Measurements from ENCODE around the gene ROS1. TPM values are rescaled to one million over a fixed set of nuclear protein-coding genes. Genes with fewer than 3 reads are reported as not detected.
"Not testable (repeated sequence)": the region's sequence is repeated elsewhere in the genome, so short reads cannot be mapped to it uniquely, and the experiment has no call there.

ROS1 gene
- total and polyA plus RNA-seq, 5 experiments from 2014 or later = not detected

DNA sequence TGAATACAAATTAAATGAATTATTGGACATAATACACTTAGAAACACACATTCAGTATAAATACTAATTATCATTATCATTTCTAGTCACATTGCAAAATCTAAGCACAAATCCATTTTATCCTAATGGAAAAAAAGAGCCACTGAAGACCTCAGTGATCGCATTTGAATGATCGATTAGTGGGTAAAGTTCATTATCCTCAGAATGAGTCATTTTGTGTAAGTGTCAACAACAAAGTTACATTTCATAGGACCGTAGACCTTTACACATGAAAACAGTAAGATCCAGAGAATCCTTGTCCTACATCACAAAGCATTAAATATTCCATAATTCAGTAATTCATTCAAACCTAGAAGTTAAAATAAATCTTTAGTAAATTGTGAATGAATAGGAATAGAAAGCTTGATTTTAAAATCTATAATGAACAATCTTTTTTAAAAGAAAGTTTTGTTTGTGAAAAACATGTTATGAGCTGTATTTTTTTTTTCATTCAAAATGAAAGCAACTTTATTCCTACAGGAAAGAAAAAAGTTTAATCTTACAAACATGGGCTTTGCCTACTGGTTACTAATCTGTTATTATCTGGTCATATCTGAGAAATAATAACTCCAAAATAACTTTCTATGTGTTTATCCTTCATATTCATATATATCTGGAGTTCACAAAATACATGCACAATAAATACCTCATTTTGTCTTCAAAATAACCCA lies 33.7 kb downstream of the ROS1 start:
- Mint-ChIP-seq H3K9me3 (no peaks in the 10 kb centered on the region), H3K4me3 (no peak overlapping the region), H3K27me3 (peaks cover 5 to 14% (median 9%) of the 10 kb centered on the region in 5 donors), H3K36me3 (no peaks in the 10 kb centered on the region), H3K27ac (no peak overlapping the region), H3K4me1 (no peaks in the 10 kb centered on the region)
- DNase-seq = no peak
- POLR2A ChIA-PET = no interaction called here
- no peak for ATAC-seq

DNA sequence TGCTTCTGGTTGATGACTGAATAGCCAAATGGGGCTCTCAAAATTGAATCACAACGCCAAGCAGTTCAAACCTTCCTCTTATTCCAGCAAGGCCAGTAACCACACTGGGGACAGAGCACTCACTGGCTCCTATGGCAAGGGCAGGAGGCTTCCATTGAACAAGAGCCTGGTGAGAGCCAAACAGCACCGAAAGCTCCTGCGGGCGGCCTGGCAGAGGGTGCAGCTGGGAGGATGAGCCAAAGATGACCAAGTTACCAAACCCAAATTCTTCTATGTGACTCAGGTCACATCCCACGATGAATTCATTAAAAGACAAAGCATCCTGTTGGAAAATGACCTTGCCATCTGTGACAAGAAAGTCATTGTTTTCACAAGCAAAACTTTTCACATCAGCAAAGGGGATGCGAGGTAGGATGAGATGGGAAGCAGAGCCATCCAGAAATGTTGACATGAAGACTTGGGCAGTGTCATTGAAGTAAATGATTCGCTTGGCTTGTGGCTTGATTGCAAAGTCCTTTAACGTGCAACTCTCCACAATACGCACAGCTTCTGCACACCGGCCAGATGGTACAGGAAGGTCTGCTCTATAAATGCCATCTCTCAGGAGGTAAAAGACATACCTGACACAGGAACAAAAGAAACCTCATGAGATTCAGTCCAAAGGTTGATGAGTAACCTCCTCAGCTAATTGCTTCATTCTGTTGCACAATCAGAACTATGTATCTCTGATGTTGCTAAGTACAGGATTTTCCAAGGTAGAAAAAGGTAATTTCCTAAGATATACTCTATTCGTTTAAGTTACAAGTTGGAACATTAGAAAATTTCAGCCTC lies 36.3 kb downstream of the ROS1 start:
- Mint-ChIP-seq H3K27me3 (peaks cover 8 to 13% (median 12%) of the 10 kb centered on the region in 5 donors), H3K9me3 (peaks cover 0 to 3% (median 0%) of the 10 kb centered on the region in 9 donors), H3K4me1 (no peaks in the 10 kb centered on the region), H3K27ac (peak overlapping the region in 1 of 10 donors; percentile 35), H3K4me3 (no peak overlapping the region), H3K36me3 (no peaks in the 10 kb centered on the region)
- POLR2A ChIA-PET = no interaction called here
- DNase-seq (no peak), ATAC-seq (no peak)

DNA sequence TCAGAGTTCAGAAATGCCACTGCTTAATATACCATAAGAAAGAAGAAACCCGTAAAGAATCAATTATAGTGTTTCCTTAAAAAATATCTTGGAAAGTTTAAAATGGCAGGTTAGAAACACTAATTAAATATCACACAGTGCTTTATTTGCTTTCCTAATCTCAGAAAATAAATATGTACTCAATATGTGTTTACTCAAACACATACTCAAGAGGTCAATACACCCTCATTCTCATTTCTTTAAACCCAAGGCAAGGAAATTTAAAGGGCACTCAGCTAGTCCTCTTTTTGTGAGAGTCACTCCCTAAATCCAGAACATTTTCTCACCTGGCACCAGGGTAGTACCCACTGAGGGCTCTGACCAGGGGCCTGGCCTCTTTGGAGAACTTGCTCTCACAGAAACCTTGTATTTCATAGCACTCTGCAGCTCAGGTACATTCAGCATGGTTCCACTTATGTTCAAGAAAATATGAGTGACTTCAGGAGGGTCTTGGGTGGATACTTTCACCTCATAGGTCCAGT lies 38.2 kb downstream of the ROS1 start:
- ATAC-seq (no peak), DNase-seq (no peak)
- Mint-ChIP-seq H3K27me3 (peaks cover 8 to 20% (median 13%) of the 10 kb centered on the region in 5 donors), H3K36me3 (no peaks in the 10 kb centered on the region), H3K27ac (no peak overlapping the region), H3K4me1 (no peaks in the 10 kb centered on the region), H3K9me3 (peaks cover 0 to 3% (median 0%) of the 10 kb centered on the region in 9 donors), H3K4me3 (no peak overlapping the region)
- POLR2A ChIA-PET = interaction anchor here (0.6 kb wide), 1 partner anchor 80 kb away, joined by 3 read pairs; no protein-coding TSS in a partner anchor

DNA sequence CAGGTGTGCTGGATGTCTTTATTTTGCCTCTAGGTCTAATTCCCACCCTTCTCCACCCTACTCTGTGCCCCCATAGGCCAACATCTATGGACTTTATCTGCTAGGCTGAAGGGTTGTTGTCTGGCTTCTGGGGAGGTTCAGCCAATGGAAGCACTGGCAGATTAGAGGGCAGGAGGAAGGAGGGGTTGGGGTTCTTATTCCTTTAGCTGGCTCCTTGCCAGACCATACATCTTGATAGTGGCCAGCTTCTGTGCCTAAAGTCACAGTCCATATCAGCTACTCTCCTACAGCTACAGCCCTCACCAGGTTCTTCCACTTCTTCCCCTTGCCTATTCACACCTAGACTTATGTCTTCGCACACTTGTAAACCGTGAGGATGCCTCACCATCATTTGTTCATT lies 41.1 kb downstream of the ROS1 start:
- no peaks in the 10 kb centered on the region for H3K4me1 Mint-ChIP-seq
- peaks cover 0 to 3% (median 0%) of the 10 kb centered on the region in 9 donors for H3K9me3 Mint-ChIP-seq
- POLR2A ChIA-PET = no interaction called here
- DNase-seq (no peak), ATAC-seq (no peak)
- peaks cover 6 to 20% (median 8%) of the 10 kb centered on the region in 5 donors for H3K27me3 Mint-ChIP-seq
- no peak overlapping the region for H3K27ac Mint-ChIP-seq
- no peak overlapping the region for H3K4me3 Mint-ChIP-seq
- H3K36me3 Mint-ChIP-seq = no peaks in the 10 kb centered on the region

DNA sequence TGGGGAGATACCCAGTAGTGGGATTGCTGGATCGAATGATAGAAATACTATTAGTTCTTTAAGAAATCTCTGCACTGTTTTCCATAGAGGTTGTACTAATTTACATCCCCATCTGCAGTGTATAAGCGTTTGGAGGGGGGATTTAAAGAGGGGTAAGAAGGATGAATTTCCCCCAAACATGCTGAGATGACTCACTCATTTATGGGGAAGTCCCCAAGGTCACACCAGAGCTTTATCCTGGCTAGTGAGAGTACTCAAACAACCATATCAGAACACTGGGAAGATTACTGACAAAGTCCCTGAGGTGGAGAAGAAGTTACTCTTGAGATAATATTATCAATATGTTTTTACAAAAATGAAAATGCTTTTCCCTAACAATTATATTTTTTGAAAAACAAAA lies 44.0 kb downstream of the ROS1 start:
- POLR2A ChIA-PET = no interaction called here

DNA sequence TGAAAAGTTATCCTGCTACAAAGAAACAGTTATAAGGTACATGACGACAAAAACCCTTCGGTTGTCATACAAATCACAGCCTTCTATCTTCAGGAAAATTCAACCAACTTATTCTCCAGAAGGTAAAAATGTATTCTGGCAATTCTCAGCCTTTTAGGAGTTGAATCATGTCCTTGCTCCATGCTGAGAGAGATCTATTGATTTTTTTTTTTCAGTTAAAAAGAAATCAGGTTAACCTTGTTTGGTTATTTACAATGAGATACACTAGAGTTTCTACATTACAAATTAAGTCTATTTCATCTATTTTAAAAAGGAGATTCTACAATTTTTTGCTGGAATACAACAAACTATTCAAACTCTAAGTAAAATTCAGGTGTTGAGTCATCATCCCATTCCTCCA lies 45.4 kb downstream of the ROS1 start:
- Mint-ChIP-seq H3K27ac (no peak overlapping the region), H3K4me1 (no peaks in the 10 kb centered on the region), H3K4me3 (no peak overlapping the region), H3K27me3 (peaks cover 3 to 14% (median 4%) of the 10 kb centered on the region in 5 donors), H3K9me3 (peaks cover 0 to 3% (median 0%) of the 10 kb centered on the region in 9 donors), H3K36me3 (no peaks in the 10 kb centered on the region)
- DNase-seq (no peak), ATAC-seq (no peak)
- POLR2A ChIA-PET = no interaction called here

More for the DNA sequence above, 44.0 kb downstream of the ROS1 start:
- ATAC-seq (no peak), DNase-seq (no peak)
- Mint-ChIP-seq H3K27ac (no peak overlapping the region), H3K9me3 (peaks cover 0 to 4% (median 0%) of the 10 kb centered on the region in 9 donors), H3K4me1 (no peaks in the 10 kb centered on the region), H3K4me3 (no peak overlapping the region), H3K36me3 (no peaks in the 10 kb centered on the region), H3K27me3 (peaks cover 4 to 14% (median 7%) of the 10 kb centered on the region in 5 donors)

DNA sequence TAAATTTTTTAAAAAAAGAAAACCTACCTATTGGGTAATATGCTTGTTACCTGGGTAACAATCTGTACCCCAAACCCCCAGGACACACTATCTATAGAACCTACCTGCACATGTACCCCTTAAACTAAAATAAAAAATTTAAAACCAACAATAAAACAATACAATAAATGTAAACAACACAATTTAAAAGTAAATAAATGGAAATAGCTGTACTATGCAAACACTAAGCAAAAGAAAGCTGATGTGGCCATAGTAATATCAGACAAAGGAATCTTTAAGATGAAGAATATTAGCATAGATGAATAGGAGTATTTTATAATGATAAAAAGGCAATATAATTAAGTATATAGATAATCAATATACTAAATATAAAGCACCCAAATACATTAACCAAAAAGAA lies 50.3 kb downstream of the ROS1 start:
- Mint-ChIP-seq H3K27me3 (peaks cover 6 to 23% (median 11%) of the 10 kb centered on the region in 5 donors), H3K4me3 (no peak overlapping the region), H3K36me3 (no peaks in the 10 kb centered on the region), H3K27ac (no peak overlapping the region), H3K4me1 (peaks cover 2 to 16% (median 3%) of the 10 kb centered on the region in 4 donors), H3K9me3 (peaks cover 0 to 14% (median 2%) of the 10 kb centered on the region in 9 donors)
- ATAC-seq (no peak), DNase-seq (no peak)
- POLR2A ChIA-PET = no interaction called here

DNA sequence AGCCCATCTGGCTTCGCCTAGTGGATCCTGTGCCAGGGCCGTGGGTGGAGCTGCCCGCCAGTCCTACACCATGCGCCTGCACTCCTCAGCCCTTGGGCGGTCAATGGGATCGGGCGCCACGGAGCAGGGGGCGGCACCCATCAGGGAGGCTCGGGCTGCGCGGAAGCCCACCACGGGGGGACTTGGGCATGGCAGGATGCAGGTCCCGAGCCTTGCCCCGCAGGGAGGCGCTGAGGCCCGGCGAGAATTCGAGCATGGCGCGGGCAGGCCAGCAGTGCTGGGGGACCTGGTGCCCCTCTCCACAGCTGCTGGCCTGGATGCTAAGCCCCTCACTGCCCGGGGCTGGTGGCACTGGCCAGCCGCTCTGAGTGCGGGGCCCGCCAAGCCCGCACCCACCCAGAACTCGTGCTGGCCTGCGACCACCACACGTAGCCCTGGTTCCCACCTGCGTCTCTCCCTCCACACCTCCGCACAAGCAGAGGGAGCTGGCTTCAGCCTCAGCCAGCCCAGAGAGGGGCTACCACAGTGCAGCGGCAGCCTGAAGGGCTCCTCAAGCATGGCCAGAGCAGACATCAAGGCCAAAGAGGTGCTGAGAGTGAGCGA lies 52.4 kb downstream of the ROS1 start:
- POLR2A ChIA-PET = no interaction called here
- no peaks in the 10 kb centered on the region for H3K36me3 Mint-ChIP-seq
- ATAC-seq (no peak), DNase-seq (peak in 1 of 10 donors; percentile 3)
- H3K4me3 Mint-ChIP-seq = no peak overlapping the region
- peaks cover 6 to 23% (median 11%) of the 10 kb centered on the region in 5 donors for H3K27me3 Mint-ChIP-seq
- peaks cover 2 to 16% (median 3%) of the 10 kb centered on the region in 4 donors for H3K4me1 Mint-ChIP-seq
- peaks cover 0 to 14% (median 2%) of the 10 kb centered on the region in 9 donors for H3K9me3 Mint-ChIP-seq
- no peak overlapping the region for H3K27ac Mint-ChIP-seq

DNA sequence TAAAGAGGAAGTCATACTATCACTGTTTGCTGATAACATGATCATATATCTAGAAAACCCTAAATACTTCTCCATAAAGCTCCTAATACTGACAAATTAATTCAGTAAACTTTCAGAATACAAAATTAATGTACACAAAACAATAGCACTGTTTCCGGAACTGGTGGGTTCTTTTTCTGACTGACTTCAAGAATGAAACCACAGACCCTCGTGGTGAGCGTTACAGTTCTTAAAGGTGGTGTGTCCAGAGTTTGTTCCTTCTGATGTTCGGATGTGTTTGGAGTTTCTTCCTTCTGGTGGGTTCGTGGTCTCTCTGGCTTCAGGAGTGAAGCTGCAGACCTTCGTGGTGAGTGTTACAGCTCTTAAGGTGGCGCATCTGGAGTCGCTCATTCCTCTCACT lies 53.5 kb downstream of the ROS1 start:
- Mint-ChIP-seq H3K27me3 (peaks cover 6 to 29% (median 16%) of the 10 kb centered on the region in 5 donors), H3K9me3 (peaks cover 0 to 14% (median 2%) of the 10 kb centered on the region in 9 donors), H3K4me3 (peak overlapping the region in 9 of 10 donors; percentile 29 to 78 (median 48)), H3K4me1 (peaks cover 2 to 16% (median 3%) of the 10 kb centered on the region in 4 donors)
- H3K27ac Mint-ChIP-seq, POLR2A ChIA-PET, ATAC-seq, DNase-seq, H3K36me3 Mint-ChIP-seq: not testable (repeated sequence)

DNA sequence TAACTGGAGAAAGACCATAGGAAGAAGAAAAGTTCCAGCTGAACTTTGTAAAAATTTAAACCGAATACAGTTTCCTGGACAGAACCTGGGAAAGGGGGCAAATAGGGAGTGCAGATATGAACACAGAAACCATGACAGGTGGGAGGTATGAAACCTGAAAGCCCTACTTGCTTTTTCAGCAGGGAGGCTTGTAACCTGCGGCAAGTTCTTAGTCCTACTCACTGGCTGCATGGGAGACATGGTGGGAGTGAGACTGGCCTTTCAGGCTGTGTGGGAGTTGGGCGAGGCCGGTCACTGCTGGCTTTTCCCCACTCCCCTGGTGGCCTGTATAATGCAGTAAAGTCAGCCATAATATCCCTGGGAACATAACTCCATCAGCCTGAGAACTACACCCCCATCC lies 54.2 kb downstream of the ROS1 start:
- POLR2A ChIA-PET = no interaction called here
- H3K27me3 Mint-ChIP-seq = peaks cover 6 to 29% (median 16%) of the 10 kb centered on the region in 5 donors
- no peak overlapping the region for H3K4me3 Mint-ChIP-seq
- H3K27ac Mint-ChIP-seq = peak overlapping the region in 1 of 10 donors; percentile 8
- H3K36me3 Mint-ChIP-seq = no peaks in the 10 kb centered on the region
- peaks cover 0 to 14% (median 1%) of the 10 kb centered on the region in 9 donors for H3K9me3 Mint-ChIP-seq
- DNase-seq (no peak), ATAC-seq (no peak)
- H3K4me1 Mint-ChIP-seq = peaks cover 2 to 16% (median 3%) of the 10 kb centered on the region in 4 donors

DNA sequence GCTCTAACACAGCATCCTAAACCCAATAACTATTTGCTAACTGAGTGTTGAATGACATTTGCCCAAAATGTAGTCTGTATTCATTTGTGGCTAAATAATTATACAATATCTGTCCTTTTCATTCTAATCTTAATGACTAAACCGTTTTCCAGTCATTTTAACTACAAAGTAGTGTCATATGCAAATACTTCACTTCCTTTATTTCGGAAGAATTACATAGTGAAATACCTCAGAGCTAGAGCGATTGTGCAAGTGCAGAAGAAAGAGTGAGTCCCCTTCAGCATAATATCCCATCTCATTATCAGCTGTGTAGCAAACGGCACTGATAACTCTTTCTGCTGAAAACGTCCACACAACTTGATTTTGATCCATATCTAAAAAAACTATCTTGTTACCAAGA lies 66.2 kb downstream of the ROS1 start:
- POLR2A ChIA-PET = no interaction called here
- peaks cover 5 to 22% (median 13%) of the 10 kb centered on the region in 5 donors for H3K27me3 Mint-ChIP-seq
- no peak for DNase-seq
- H3K27ac Mint-ChIP-seq = no peak overlapping the region
- no peaks in the 10 kb centered on the region for H3K9me3 Mint-ChIP-seq
- H3K4me1 Mint-ChIP-seq = no peaks in the 10 kb centered on the region
- no peak for ATAC-seq
- H3K36me3 Mint-ChIP-seq = no peaks in the 10 kb centered on the region
- no peak overlapping the region for H3K4me3 Mint-ChIP-seq

DNA sequence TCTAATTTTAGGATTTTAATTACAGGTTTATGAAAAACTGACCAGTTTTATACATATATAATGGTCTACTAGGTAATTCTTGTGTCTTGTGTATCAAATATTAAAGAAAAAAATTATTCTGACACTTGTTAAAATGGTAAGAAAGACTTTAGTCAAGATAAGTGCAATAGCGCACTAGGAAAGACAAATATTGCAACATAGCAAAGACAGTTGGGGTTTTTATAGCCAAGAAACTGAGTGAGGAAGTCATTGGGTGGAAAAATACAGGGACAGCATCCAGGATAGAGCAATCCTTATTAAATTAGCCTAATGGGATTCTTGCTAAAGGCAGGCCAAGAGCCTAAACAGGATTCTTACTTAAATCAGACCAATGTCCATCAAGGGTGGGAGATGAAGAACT lies 71.1 kb downstream of the ROS1 start:
- no peaks in the 10 kb centered on the region for H3K9me3 Mint-ChIP-seq
- H3K4me3 Mint-ChIP-seq = no peak overlapping the region
- POLR2A ChIA-PET = no interaction called here
- peaks cover 2 to 10% (median 8%) of the 10 kb centered on the region in 5 donors for H3K27me3 Mint-ChIP-seq
- no peaks in the 10 kb centered on the region for H3K36me3 Mint-ChIP-seq
- H3K27ac Mint-ChIP-seq = no peak overlapping the region
- no peaks in the 10 kb centered on the region for H3K4me1 Mint-ChIP-seq
- DNase-seq (no peak), ATAC-seq (no peak)
